Measurements from ENCODE around the gene ZNF25. TPM values are rescaled to one million over a fixed set of nuclear protein-coding genes. Genes with fewer than 3 reads are reported as not detected.

The ZNF25 gene
- polyA plus RNA-seq, 1 donor (not counting 4 experiments of a cell fraction or from before 2014, with no cell fraction given): 2.7 TPM

DNA sequence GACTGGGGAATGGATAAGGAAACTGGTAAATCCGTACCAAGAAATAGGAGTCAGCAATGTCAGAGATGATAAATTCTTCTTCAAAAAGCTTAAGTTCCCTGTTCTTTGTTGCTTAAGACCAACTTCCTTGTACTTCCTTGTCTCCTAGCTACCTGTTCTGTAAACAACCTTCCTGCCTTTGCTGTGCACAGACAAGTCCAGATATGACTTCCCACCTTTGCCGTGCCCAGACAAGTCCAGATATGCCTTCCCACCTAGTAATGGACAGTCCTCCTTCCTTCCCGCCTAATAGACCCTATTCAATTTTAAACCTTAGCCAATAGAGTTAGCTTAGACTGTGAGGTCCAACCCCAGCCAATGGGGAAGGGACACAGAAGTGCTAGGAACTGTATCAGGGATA, 31.5 kb upstream of the ZNF25 start:
- no peaks in the 10 kb centered on the region for H4K20me1 ChIP-seq (ENCODE audit: control insufficient read depth, extremely low read depth, insufficient read depth, low read length)
- no peaks in the 10 kb centered on the region for H3K9me3 ChIP-seq (ENCODE audit: control insufficient read depth, low read depth, low read length)
- H3K36me3 ChIP-seq (ENCODE audit: control insufficient read depth in 2 of 2, extremely low read depth in 1 of 2, insufficient read depth in 2 of 2, low read length in 2 of 2): no peaks in the 10 kb centered on the region
- H3K9ac ChIP-seq (ENCODE audit: control insufficient read depth, extremely low read depth, insufficient read depth, low read length): no peak overlapping the region
- no peak overlapping the region for H3K4me3 ChIP-seq (ENCODE audit: control insufficient read depth in 2 of 3, extremely low read depth in 1 of 3, insufficient read depth in 2 of 3, low read depth in 1 of 3, low read length in 3 of 3)
- H3K4me2 ChIP-seq (ENCODE audit: control insufficient read depth, extremely low read depth, insufficient read depth, low read depth, low read length): no peak overlapping the region
- H2AFZ ChIP-seq (ENCODE audit: control insufficient read depth, low read length): no peak overlapping the region
- DNase-seq (ENCODE audit: low read depth, low spot score): peak; percentile 19
- TF ChIP-seq CTCF (optimal IDR thresholded peaks at IDR 0.05 in 1 of 3, IDR thresholded peaks at IDR 0.05 in 1 of 3, conservative IDR thresholded peaks at IDR 0.05 in 1 of 3; ENCODE audit: extremely low read depth in 1 of 3, insufficient read depth in 2 of 3, low read length in 3 of 3) (no peak), EZH2 (IDR thresholded peaks at IDR 0.05; ENCODE audit: low read length) (no peak)
- FAIRE-seq: peak; percentile 41
- H3K9me1 ChIP-seq (ENCODE audit: control insufficient read depth, extremely low read depth, insufficient read depth, low read length): no peaks in the 10 kb centered on the region
- no peak overlapping the region for H3K27ac ChIP-seq (ENCODE audit: control insufficient read depth, insufficient read depth, low read length)
- dilution Hi-C loops (cut with MboI; ENCODE audit: extremely low pct_ligation_motif_present, low sequenced_read_pairs): no loop called here
- H3K4me1 ChIP-seq (ENCODE audit: control insufficient read depth, extremely low read depth, insufficient read depth, low read length): peaks cover 3% of the 10 kb centered on the region
- peaks cover 8% of the 10 kb centered on the region for H3K79me2 ChIP-seq (ENCODE audit: control insufficient read depth, insufficient read depth, low read length)
- no peaks in the 10 kb centered on the region for H3K27me3 ChIP-seq (ENCODE audit: control insufficient read depth, extremely low read depth, insufficient read depth, low read length)

DNA sequence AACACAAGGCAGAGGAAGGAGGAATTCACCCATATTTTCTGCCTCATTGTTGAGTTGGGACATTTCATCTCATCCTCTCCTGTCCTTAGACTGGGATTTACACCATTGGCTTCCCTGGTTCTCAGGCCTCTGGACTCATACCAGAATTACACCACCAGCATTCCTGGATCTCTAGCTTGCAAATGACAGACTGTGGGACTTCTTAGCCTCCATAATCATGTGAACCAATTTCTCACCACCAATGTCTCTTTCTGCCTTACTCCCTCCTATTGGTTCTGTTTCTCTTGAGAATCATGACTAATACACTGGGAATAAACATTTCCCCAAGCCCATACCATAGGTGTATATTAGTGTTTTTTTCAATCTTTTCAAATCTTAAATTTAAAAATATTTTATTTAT, 31.1 kb upstream of the ZNF25 start:
- dilution Hi-C loops (cut with MboI; ENCODE audit: extremely low pct_ligation_motif_present, low sequenced_read_pairs): no loop called here
- no peaks in the 10 kb centered on the region for H3K36me3 ChIP-seq (ENCODE audit: control insufficient read depth in 2 of 2, extremely low read depth in 1 of 2, insufficient read depth in 2 of 2, low read length in 2 of 2)
- H3K4me2 ChIP-seq (ENCODE audit: control insufficient read depth, extremely low read depth, insufficient read depth, low read depth, low read length): no peak overlapping the region
- FAIRE-seq (no peak), DNase-seq (ENCODE audit: low read depth, low spot score) (no peak)
- no peak for TF ChIP-seq EZH2 (IDR thresholded peaks at IDR 0.05; ENCODE audit: low read length)
- TF ChIP-seq CTCF (optimal IDR thresholded peaks at IDR 0.05 in 1 of 3, IDR thresholded peaks at IDR 0.05 in 1 of 3, conservative IDR thresholded peaks at IDR 0.05 in 1 of 3; ENCODE audit: extremely low read depth in 1 of 3, insufficient read depth in 2 of 3, low read length in 3 of 3): no peak
- H3K4me3 ChIP-seq (ENCODE audit: control insufficient read depth in 2 of 3, extremely low read depth in 1 of 3, insufficient read depth in 2 of 3, low read depth in 1 of 3, low read length in 3 of 3): no peak overlapping the region
- no peaks in the 10 kb centered on the region for H3K9me1 ChIP-seq (ENCODE audit: control insufficient read depth, extremely low read depth, insufficient read depth, low read length)
- peaks cover 3% of the 10 kb centered on the region for H3K4me1 ChIP-seq (ENCODE audit: control insufficient read depth, extremely low read depth, insufficient read depth, low read length)
- peaks cover 6% of the 10 kb centered on the region for H3K79me2 ChIP-seq (ENCODE audit: control insufficient read depth, insufficient read depth, low read length)
- no peaks in the 10 kb centered on the region for H4K20me1 ChIP-seq (ENCODE audit: control insufficient read depth, extremely low read depth, insufficient read depth, low read length)
- peak overlapping the region; percentile 4 for H3K27ac ChIP-seq (ENCODE audit: control insufficient read depth, insufficient read depth, low read length)
- no peaks in the 10 kb centered on the region for H3K9me3 ChIP-seq (ENCODE audit: control insufficient read depth, low read depth, low read length)
- peak overlapping the region; percentile 56 for H2AFZ ChIP-seq (ENCODE audit: control insufficient read depth, low read length)
- no peak overlapping the region for H3K9ac ChIP-seq (ENCODE audit: control insufficient read depth, extremely low read depth, insufficient read depth, low read length)
- no peaks in the 10 kb centered on the region for H3K27me3 ChIP-seq (ENCODE audit: control insufficient read depth, extremely low read depth, insufficient read depth, low read length)

All from keratinocyte (primary cell).